ENCODE results near the gene VPS13A.
A peak's percentile ranks its signal among the peaks of the same experiment; 100 is the strongest.
"Not testable (repeated sequence)": the region's sequence is repeated elsewhere in the genome, so short reads cannot be mapped to it uniquely, and the experiment has no call there.

VPS13A gene

GRCh38 chr9:77426712-77427111 is 249.4 kb downstream of the VPS13A start:
- DNase-seq, result no peak

DNA sequence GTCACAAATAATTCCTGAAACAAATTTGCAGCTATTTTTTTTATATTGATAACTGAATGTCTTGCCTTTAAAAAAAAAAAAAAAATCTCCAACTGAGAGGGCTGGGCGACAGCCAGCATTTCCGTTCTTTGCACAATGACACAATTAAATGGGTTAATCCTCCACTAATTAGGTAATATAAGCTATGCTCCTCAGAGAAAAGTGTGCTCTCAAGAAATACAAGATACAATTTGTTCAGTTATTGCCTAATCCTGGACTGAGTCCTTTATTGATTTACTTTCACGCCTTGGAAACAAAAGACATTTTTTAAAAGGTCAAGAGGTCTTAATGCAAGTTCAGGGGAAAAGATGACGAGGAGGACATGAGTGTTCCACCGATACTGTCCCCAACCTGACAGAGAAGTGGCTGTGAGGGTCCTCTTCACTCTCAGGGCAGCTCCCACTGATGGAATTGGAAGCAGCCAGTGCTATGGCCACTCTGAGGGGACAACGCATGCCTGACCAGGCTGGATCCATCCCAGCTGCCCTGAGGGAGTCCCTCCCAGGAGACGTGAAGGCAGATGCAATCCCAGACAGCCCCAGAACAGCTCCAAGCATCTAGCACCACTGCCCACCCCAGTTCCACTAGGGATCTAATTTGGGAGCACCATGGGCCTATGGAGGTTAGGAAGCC is 250.1 kb downstream of the VPS13A start:
- DNase-seq, result peak; percentile 12

DNA sequence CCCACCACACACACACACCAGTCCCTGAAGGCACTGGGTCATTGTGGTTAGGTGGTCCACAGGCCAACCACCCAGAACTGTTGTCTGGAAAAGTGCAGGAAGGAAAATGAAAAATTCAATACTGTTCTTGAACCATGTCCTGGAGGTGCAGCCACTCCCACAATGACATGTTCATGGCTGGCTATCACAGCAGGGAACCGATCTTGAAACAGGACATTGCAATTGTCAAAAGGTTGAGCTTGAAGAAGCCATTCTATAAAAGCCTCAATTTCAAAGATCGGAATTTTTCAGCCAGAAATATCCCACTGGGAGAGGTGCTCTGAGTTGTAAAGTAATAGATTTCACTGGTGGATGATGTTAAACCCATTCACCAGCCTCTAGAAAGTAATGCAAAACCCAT is 252.6 kb downstream of the VPS13A start:
- no peak for DNase-seq

DNA sequence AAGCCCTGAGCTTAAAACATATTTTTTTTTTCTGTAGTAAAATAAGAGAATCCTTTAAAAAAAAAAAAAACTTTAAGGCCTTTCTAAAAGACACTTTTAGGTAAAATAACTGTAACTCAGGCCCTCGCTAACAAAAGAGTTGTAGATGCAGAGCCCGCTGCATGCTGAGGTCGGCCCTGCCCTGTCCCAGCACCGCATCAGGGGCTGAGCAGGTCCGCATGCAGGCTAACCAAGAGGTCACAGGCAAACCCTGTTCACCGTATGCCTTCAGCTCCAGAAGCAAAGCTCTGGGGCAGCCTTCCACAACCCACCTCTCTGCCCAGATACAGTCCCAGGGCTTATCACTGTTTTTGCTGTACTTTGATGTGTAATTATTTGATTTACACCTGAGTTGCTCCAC is 254.7 kb downstream of the VPS13A start:
- DNase-seq, result no peak

DNA sequence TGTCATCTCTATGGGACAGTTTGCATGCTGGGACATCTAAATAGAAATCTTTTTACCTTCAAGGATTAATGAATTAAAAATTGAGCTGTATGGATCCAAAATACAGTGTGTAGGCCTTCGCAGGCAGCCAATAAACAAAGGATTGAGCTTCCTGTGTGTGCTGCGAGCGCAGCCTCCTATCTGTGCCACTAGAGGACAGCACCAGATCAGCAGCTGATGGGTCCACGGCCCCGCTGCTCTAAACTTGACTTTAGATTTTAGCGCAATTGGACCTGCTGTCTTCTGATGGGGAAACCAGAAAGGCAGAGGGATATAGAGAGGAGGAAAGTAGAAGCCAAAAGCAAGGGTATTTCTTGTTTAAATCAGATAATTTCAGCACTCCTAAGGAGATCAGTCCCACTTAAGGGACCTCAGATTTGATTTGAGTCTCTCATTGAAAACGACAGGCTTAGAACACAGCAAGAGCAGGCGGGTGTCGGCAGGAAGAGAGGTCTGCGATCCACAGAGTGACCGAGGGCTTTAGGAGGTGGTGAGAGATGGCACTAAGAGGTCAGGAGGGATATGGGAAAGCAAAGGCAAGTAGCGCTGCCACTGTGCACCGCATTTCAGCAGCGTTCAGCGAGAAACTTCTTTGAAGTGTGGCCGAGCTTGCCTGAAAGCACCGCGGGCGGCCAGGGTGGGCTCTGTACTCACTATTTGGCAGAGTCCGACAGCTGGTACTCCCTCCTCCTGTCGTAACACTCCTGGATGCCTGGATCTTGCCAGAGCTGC is 256.5 kb downstream of the VPS13A start:
- peak; percentile 73 for DNase-seq

DNA sequence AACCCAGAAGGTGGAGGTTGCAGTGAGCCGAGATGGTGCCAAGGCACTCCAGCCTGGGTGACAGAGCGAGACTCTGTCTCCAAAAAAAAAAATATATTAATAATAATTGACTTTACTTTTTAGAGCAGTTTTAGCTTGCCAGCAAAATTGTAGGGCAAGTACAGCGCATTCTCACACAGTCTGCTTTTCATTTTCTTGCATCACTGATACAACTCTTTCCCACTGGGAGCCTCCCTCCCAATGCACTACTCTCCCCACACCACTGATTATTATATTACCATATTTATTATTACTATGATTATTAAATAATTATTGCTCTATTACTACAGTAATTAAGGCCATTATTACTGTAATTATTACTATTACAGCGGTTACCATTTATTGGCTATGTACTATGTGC is 257.9 kb downstream of the VPS13A start:
- no peak for DNase-seq

GRCh38 chr9:77435688-77436087 is 258.4 kb downstream of the VPS13A start:
- DNase-seq, result no peak

- DNase-seq, result no peak
Observed at GRCh38 chr9:77438653-77439052, 261.3 kb downstream of the VPS13A start.

DNA sequence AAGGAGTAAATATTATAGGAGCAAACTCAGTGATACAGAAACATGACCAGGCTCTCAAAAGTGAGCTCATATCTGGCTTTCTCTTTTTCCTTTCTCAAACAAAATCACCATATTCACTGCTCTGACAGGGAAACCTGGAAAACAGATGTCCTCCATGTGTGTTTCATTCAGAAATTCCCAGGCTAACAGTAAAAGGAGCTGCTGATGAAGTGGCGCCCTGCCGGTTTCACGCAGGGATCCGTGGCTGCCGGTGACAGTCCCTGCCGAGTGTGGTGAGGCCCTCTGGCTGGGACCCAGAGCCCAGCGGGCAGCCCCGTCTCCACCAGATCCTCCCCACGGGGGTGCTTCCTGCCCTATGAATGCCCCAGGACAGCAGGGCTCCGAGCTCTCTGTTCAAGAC is 262.7 kb downstream of the VPS13A start:
- no peak for DNase-seq

GRCh38 chr9:77441124-77441523 is 263.8 kb downstream of the VPS13A start:
- not testable (repeated sequence) for DNase-seq

DNA sequence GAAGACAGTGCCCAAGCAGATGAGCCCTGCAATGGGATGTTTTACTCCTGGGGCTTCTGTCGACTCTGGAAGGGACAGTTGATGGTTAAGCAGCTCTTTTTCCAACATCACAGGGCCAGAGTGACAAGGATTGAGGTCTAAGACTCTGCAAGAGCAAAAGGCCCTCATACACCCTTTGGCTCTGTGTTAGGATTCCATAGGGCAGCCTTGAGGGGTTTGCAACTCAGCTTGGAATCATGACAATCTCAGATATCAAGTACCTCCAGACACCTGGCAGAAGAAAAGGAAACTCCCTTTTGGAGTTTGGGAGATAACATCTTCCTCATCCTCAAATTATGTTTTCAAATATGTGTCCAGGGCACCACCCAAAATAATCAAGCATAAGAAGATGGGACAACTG is 265.1 kb downstream of the VPS13A start:
- no peak for DNase-seq

- DNase-seq, result no peak
Observed at GRCh38 chr9:77447646-77448045, 270.3 kb downstream of the VPS13A start.

DNA sequence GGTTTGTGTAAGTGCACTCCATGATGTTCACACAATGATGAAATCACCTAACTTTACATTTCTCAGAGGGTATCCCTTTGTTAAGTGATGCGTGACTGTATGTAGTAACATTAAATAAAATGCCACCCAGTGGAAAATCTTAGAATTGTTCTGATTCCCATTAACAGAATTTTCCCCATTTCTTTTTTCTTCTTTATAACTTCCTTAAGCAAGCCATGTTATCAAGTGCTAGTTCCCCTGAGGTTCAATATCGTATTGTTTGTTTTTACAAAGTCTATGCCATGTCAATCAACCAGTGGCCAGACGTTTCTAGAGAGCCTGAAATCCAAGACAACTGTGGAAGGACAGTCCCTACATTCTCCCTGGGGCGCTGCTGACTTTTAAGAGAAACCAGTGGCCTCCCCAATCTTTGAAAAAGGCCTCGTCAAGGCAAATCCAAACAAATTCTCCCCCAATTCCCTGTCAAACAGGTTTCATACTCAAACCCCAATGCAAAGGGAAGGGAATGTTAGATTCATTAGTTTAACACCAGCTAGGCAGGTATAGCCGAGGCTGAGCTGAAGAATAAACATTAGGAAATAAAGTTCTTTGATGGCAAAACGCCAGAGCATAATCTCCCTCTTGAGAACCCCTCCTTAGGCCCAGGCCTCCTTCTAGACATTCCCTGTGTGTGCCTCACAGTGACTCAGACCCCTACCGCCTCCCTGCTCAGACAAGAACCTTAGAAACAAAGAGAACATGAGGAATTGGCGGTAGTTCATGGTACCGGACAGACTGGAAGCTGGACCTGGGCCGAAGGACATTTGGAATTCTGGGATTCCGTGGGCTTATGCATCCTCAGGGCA is 272.1 kb downstream of the VPS13A start:
- DNase-seq, result no peak

DNA sequence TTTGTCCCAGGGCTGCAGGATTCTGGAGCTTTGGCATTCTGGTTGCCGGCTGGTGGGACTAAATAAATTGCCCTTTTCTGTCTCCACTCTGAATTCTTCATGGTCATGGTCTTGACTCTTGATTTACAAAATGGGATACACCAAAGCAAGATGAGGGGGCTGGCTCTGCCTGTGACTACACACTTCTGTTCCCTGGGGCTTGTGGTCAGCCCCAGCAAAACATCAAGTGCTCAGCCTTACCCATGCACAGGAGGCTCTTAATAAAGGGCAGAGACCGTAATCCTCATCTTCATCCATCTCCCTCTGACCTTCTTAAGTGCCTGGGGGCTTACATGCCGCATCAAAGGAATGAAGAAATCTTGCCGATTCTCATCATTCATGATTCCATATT is 272.7 kb downstream of the VPS13A start:
- no peak for DNase-seq

DNA sequence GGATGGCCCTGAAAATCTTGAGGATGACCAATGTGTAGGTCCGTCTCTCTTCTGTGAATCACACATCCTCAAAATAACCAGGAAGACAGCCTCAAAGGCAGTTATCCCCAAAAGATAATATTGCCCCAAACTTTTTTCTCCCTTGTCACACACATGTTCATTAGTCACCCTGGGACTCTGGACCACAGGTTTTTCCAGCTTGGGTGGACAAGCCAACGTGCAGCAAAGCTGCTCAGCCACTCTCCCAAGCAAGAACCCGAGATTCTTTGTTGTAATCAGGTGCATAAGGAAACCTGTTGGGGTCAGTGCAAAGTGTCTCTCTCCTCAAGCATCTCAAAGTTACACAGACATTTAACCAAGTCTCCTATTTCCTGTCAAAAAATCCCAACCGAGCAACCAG is 274.2 kb downstream of the VPS13A start:
- DNase-seq, result no peak

DNA sequence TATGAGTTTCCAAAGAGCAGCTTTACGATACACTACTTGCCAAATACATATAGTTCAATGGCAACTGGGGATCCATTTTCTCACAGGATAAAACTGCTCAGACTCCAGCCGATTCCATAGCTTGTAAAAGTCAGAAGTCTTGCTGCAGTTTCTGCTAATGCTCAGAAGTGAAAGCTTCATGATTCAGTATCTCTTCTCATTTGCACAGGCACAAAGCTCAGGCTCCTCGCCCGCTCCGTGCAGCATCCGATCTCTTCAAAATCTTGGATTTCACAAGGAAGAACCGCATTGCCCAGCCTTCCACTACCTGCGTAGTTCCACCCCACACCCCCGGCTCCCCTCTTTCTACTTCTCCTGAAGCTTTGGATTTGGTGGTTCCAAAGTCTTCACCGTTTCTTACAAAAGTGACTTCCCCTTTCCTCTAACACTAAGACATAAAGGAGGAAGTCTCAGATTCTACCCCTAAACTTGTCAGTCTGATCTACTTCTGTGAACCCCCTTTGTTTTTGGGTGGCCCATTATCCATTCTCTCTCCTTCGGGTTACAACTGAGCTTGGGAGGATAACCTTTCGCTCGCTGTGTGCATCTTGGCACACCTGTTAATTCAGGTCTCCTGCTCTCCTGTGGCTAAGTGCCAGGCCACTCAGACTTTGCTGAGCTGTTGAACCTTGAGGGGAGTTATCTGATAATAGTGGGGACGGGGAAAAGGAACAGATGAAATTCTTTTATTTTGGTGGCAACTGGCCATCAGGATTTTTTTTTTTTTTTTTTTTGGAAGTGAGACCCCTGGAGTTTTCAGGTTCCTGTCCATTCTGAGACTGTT is 276.7 kb downstream of the VPS13A start:
- DNase-seq, result no peak

DNA sequence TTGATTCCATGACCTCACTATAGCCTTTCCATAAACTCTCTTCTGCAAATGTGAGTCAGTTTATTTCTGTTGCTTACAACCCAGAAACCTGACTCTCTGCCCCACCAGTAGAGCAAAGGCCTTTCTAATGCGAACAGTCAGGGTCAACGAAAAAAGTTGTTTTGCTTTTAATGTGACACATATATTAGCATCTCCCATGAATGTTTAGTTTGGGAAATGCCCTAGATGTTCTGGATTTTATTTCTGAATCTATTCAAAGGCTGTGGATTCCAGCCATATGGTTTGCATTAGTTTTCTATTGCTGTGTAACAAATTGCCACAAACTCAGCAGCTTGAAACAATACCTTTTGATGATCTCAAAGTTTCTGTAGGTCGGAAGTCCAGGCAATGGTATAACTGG is 277.3 kb downstream of the VPS13A start:
- DNase-seq, result no peak

DNA sequence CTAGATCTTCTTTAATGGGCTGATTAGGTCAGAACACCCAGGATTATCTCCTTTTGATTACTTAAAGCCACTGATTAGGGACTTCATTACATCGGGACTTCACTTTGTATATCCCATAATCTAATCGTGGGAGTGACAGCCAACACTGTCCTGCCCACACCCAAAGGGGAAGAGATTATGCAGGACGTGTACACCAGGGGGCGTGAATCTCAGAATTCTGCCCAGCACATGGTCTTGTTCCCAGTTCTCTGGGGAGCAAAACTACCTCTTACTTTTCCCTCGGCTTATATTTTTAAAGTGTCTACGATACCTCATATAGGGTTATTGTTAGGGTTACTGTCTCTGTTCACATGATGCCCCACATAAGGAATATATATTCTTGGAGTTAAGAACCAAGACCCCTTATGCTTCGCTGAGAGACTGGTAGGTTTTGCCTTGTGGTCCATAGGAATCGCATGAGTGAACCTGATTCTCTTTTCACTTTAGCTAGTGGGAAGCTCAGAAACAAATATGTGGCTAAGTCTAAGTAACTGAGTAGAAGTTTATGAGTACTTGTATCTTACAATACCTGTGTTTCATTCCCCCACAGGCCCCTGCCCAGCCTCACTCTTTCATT is 278.1 kb downstream of the VPS13A start:
- DNase-seq, result peak; percentile 88

GRCh38 chr9:77456829-77457437 is 279.6 kb downstream of the VPS13A start:
- DNase-seq, result peak; percentile 86

DNA sequence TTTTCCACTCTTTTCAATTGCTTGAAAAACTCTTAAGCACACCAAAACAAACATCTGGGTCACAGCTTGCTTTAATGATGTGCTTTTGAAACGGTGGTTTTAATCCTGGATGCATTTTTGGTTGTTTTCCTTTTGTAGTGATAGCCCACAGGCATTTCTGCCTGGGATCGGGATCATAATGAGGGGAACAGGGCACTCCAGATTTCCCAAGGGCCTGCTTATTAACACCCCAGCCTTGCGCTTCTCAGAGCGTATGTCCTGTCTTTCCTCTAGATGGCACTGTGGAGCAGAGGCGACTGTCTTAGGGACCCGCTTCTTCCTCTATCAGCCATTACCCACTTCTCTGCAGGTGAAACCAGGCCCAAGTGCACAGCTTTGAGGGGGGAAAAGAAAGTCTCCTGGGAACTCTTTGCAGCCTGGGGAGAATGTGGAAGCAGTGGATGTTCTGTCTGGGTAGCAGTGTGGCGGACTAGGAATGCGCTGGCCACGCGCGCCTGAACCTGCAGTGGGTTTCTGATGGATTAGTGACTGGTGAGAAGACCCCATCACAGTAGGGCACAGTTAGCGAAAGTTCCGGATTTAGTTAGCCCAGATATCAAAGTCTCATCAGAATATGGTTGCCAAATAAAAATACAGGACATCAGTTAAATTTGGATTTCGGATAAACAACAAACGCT is 280.7 kb downstream of the VPS13A start:
- peak; percentile 87 for DNase-seq

- no peak for DNase-seq
Observed at GRCh38 chr9:77460938-77461337, 283.6 kb downstream of the VPS13A start.

Data from NCI-H82 (cell line).